ENCODE measurements around the gene C1orf115.

DNA sequence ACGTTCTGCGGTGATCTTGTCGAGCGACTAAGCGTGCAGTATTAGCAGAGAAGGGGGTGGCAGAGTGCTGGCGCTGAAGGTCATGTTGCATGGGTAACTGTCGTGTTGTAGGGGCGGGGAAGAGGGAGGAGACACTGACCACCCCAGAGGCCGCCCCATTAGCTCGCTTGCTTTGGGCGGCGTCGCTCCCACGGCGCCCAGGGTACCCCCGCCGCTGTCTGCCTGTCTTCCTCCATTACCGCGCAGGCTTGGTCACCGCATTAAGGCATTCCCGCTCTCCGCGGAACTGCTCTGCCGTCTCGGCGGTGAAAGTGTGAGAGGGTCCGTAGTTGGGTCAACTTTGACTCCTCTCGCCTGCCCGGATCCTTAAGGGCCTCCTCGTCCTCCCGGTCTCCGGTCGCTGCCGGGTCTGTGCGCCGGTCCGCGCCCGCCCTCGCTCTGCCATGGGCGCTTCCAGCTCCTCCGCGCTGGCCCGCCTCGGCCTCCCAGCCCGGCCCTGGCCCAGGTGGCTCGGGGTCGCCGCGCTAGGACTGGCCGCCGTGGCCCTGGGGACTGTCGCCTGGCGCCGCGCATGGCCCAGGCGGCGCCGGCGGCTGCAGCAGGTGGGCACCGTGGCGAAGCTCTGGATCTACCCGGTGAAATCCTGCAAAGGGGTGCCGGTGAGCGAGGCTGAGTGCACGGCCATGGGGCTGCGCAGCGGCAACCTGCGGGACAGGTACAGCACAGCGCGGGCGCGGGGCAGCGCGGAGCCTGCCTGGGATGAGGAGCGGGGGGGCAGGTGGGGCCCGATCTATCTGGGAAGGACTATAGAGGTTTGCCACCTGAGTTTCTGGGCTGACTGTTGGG lies 58.1 kb downstream of the C1orf115 start, which contains the start of gene MTARC2:
- TF ChIP-seq POLR2A (IDR thresholded peaks at IDR 0.05; ENCODE audit: low read depth) = peak; percentile 72
- no peak for TF ChIP-seq CTCF (IDR thresholded peaks at IDR 0.05)
- peak; percentile 89 to 97 for TF ChIP-seq POLR2AphosphoS5 (IDR thresholded peaks at IDR 0.05)
- no peak for TF ChIP-seq EP300 (IDR thresholded peaks at IDR 0.05)

Data from esophagus muscularis mucosa (tissue), 4 donors.